Gastrocnemius medialis (tissue), 4 donors: ENCODE measurements around the gene RWDD1. TPM values are rescaled to one million over a fixed set of nuclear protein-coding genes. Genes with fewer than 3 reads are reported as not detected.
"Not testable (repeated sequence)": the region's sequence is repeated elsewhere in the genome, so short reads cannot be mapped to it uniquely, and the experiment has no call there.

Experiments used
- ATAC-seq, 2 donors: fragments of 150-250 bp; one replicate each; pipeline ENCODE4 v1.9.1; 2016
- DNase-seq, 2 donors: peaks; one replicate each; pipeline ENCODE4 v3.0.0-alpha.2; 2019
- H3K27ac ChIP-seq, 4 donors: fragments of 200-600 bp; sonication (generic); 1 replicate in 1 of 4; 2 replicates in 3 of 4; pipeline ENCODE4 v1.5.1; 2016 to 2018; ENCODE audit warnings: mild to moderate bottlenecking in 2 of 4, moderate library complexity in 1 of 4
- H3K27me3 ChIP-seq, 3 donors: fragments of 200-600 bp; sonication (generic) in 2 of 3; 1 replicate in 1 of 3; 2 replicates in 2 of 3; pipeline versions ENCODE4 v1.5.1 to v1.6.0; 2016 to 2019; ENCODE audit warnings: mild to moderate bottlenecking in 1 of 3, moderate library complexity in 1 of 3
- H3K36me3 ChIP-seq, 2 donors: fragments of 200-600 bp; sonication (generic) in 1 of 2; one replicate each; pipeline ENCODE4 v1.5.1; 2017 to 2018
- H3K4me1 ChIP-seq, 2 donors: fragments of 200-600 bp; sonication (generic) in 1 of 2; one replicate each; pipeline ENCODE4 v1.5.1; 2016 to 2017; ENCODE audit warnings: mild to moderate bottlenecking in 2 of 2
- H3K4me3 ChIP-seq, 4 donors: fragments of 200-600 bp; sonication (generic) in 3 of 4; 1 replicate in 1 of 4; 2 replicates in 3 of 4; pipeline ENCODE4 v1.5.1; 2016 to 2019; ENCODE audit warnings: mild to moderate bottlenecking in 2 of 4
- H3K9me3 ChIP-seq, 3 donors: fragments of 200-600 bp; sonication (generic) in 2 of 3; 1 replicate in 1 of 3; 2 replicates in 2 of 3; pipeline ENCODE4 v1.5.1; 2016 to 2019
- POLR2A ChIP-seq, 2 donors: fragments of 450-650 bp; IDR thresholded peaks; one replicate each; pipeline ENCODE4 v1.6.1; 2017; ENCODE audit warnings: antibody characterized with exemption in 2 of 2, mild to moderate bottlenecking in 2 of 2, moderate library complexity in 2 of 2
- in situ Hi-C, 4 donors: fragments of 200-750 bp; cut with MboI; loops; one replicate each; pipeline versions ENCODE4 v1.15.0 to v1.8.0; 2017; ENCODE audit warnings: low sequenced_read_pairs in 4 of 4
- intact Hi-C: fragments of 100-400 bp; cut with DNase I; formaldehyde crosslinking; loops from one replicate; pipeline ENCODE4 v1.15.1; 2023; ENCODE audit warnings: low total_unique reads
- total RNA-seq, 4 donors: library from RNA; depleted of rRNA; stranded (reverse); fragments of >200 nt; gene quantifications; one replicate each; pipeline versions ENCODE4 v1.1.0 to v1.2.3, GENCODE V29; 2016
- TF ChIP-seq, protein P1 (sequence below), 5 experiments: fragments of 450-650 bp in 3 of 5; fragments of 200-600 bp in 2 of 5; sonication (generic) in 2 of 5; IDR thresholded peaks in 4 of 5; conservative IDR thresholded peaks in 1 of 5; 1 replicate in 4 of 5; 2 replicates in 1 of 5; pipeline ENCODE4 v1.5.1; 2016 to 2019; ENCODE audit warnings: antibody characterized with exemption in 5 of 5, mild to moderate bottlenecking in 3 of 5, moderate library complexity in 3 of 5

The RWDD1 gene
- total RNA-seq, 4 donors from 2014 or later, result 42.1 to 63.8 (median 51.2) TPM

DNA sequence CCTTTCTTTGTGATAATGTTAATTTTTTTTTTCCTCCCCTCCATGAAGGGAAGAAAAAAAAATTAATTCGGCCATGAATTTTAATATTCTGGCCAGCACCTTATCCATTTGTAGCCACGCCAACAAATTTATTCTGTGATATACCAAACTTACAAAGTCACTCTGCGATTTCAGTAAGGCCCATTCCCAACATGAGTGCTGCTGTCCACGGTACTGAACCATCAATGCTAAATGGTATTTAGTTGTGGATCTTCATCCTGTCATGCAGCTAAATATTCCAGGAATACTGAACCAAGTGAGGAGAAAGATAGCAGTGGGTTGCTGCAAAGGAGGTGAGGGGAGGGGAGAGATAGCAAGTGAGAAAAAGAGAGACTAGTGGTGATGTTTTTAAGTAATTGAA is 25.5 kb downstream of the RWDD1 start:
- Histone ChIP-seq H3K27ac (no peak overlapping the region), H3K36me3 (peaks cover 0 to 77% of the 10 kb centered on the region in 2 donors), H3K27me3 (no peaks in the 10 kb centered on the region), H3K4me3 (no peak overlapping the region), H3K4me1 (no peaks in the 10 kb centered on the region), H3K9me3 (no peaks in the 10 kb centered on the region)
- TF ChIP-seq, protein P1, sequence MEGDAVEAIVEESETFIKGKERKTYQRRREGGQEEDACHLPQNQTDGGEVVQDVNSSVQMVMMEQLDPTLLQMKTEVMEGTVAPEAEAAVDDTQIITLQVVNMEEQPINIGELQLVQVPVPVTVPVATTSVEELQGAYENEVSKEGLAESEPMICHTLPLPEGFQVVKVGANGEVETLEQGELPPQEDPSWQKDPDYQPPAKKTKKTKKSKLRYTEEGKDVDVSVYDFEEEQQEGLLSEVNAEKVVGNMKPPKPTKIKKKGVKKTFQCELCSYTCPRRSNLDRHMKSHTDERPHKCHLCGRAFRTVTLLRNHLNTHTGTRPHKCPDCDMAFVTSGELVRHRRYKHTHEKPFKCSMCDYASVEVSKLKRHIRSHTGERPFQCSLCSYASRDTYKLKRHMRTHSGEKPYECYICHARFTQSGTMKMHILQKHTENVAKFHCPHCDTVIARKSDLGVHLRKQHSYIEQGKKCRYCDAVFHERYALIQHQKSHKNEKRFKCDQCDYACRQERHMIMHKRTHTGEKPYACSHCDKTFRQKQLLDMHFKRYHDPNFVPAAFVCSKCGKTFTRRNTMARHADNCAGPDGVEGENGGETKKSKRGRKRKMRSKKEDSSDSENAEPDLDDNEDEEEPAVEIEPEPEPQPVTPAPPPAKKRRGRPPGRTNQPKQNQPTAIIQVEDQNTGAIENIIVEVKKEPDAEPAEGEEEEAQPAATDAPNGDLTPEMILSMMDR (IDR thresholded peaks at IDR 0.05 in 4 of 5, conservative IDR thresholded peaks at IDR 0.05 in 1 of 5), result no peak
- ATAC-seq (no peak), DNase-seq (no peak)
- intact Hi-C loops (no loop called here), in situ Hi-C loops (no loop called here)

DNA sequence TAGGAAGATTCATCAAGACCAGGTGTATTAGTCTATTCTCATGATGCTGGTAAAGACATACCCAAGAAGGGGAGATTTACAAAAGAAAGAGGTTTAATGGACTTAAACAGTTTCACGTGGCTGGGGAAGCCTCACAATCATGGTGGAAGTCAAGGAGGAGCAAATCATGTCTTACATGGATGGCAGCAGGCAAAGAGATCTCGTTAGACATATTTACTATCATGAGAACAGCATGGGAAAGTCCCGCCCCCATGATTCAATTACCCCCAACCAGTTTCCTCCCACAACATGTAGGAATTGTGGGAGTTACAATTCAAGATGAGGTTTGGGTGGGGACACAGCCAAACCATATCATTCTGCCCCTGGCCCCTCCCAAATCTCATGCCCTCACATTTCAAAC is 32.6 kb downstream of the RWDD1 start:
- H3K36me3 ChIP-seq, result peaks cover 0 to 39% of the 10 kb centered on the region in 2 donors
- in situ Hi-C loops, intact Hi-C loops, H3K4me3 ChIP-seq, ATAC-seq, H3K27me3 ChIP-seq, H3K27ac ChIP-seq, H3K4me1 ChIP-seq, DNase-seq, H3K9me3 ChIP-seq: not testable (repeated sequence)

- DNase-seq, in situ Hi-C loops, H3K27me3 ChIP-seq, H3K4me3 ChIP-seq, ATAC-seq, H3K27ac ChIP-seq, H3K4me1 ChIP-seq, H3K9me3 ChIP-seq, intact Hi-C loops: not testable (repeated sequence)
- peaks cover 0 to 35% of the 10 kb centered on the region in 2 donors for H3K36me3 ChIP-seq
Observed at GRCh38 chr6:116604868-116605267, 33.6 kb downstream of the RWDD1 start.

- intact Hi-C loops (no loop called here), in situ Hi-C loops (no loop called here)
- H3K9me3 ChIP-seq, result no peaks in the 10 kb centered on the region
- H3K4me1 ChIP-seq, result no peaks in the 10 kb centered on the region
- peaks cover 0 to 30% of the 10 kb centered on the region in 2 donors for H3K36me3 ChIP-seq
- DNase-seq (no peak), ATAC-seq (no peak)
- no peak overlapping the region for H3K27ac ChIP-seq
- no peak for TF ChIP-seq POLR2A (IDR thresholded peaks at IDR 0.05)
- TF ChIP-seq, protein P1 (IDR thresholded peaks at IDR 0.05 in 4 of 5, conservative IDR thresholded peaks at IDR 0.05 in 1 of 5), result no peak
- no peak overlapping the region for H3K4me3 ChIP-seq
- H3K27me3 ChIP-seq, result no peaks in the 10 kb centered on the region
Observed at GRCh38 chr6:116605935-116606334, 34.6 kb downstream of the RWDD1 start.

DNA sequence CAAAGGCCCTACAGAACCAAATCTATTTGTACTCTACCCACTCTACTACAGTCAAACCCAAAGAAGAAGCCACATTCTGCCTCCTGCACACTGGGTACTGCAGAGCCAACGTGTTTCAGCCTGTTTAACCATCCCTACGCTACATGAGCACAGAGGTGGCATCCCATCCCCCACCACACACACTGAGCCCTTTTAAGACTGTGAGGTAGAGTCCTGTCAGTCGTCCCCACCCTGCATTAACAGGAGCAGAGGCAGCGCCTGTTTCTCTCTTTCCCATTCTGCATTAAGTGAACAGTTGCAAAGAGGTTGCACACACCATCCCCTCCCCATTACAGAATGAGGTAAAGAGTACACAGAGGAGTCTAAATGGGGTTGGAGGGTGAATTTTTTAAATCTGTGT is 39.8 kb downstream of the RWDD1 start:
- in situ Hi-C loops (no loop called here), intact Hi-C loops (no loop called here)
- Histone ChIP-seq H3K36me3 (no peaks in the 10 kb centered on the region), H3K27ac (no peak overlapping the region), H3K4me3 (no peak overlapping the region), H3K4me1 (no peaks in the 10 kb centered on the region), H3K9me3 (no peaks in the 10 kb centered on the region), H3K27me3 (no peaks in the 10 kb centered on the region)
- TF ChIP-seq POLR2A (IDR thresholded peaks at IDR 0.05), result no peak
- TF ChIP-seq, protein P1 (IDR thresholded peaks at IDR 0.05 in 4 of 5, conservative IDR thresholded peaks at IDR 0.05 in 1 of 5), result no peak
- ATAC-seq (no peak), DNase-seq (no peak)
